Glomerular visceral epithelial cell (primary cell): ENCODE data around the gene C20orf204.
A peak's percentile ranks its signal among the peaks of the same experiment; 100 is the strongest.

Experiments used
- DNase-seq: peaks from one replicate; pipeline ENCODE4 v3.0.0-alpha.2; 2016; ENCODE audit errors: extremely low spot score

Gene C20orf204

GRCh38 chr20:64071341-64072332 is 35.7 kb downstream of the C20orf204 start:
- no peak for DNase-seq

GRCh38 chr20:64072498-64073063 is 36.6 kb downstream of the C20orf204 start:
- DNase-seq, result no peak

- no peak for DNase-seq
Observed at GRCh38 chr20:64073476-64074183, 37.6 kb downstream of the C20orf204 start.

GRCh38 chr20:64074184-64074789 is 38.3 kb downstream of the C20orf204 start:
- no peak for DNase-seq

GRCh38 chr20:64074963-64075362 is 39.0 kb downstream of the C20orf204 start:
- no peak for DNase-seq

- DNase-seq, result no peak
Observed at GRCh38 chr20:64075556-64075955, 39.6 kb downstream of the C20orf204 start.

- no peak for DNase-seq
Observed at GRCh38 chr20:64076061-64076997, 40.3 kb downstream of the C20orf204 start.

GRCh38 chr20:64077094-64077493 is 41.1 kb downstream of the C20orf204 start:
- no peak for DNase-seq

GRCh38 chr20:64077541-64077875 is 41.5 kb downstream of the C20orf204 start:
- no peak for DNase-seq

- no peak for DNase-seq
Observed at GRCh38 chr20:64077876-64078551, 42.0 kb downstream of the C20orf204 start.

GRCh38 chr20:64078934-64079272 is 42.9 kb downstream of the C20orf204 start:
- no peak for DNase-seq

GRCh38 chr20:64079273-64080012 is 43.5 kb downstream of the C20orf204 start, which contains the start of gene RGS19:
Gene RGS19 (minus strand): TSS chr20:64079518. CDS start chr20:64076886, 2,632 bp downstream.
- DNase-seq, result peak; percentile 82

GRCh38 chr20:64080013-64080812 is 44.2 kb downstream of the C20orf204 start, which contains the start of gene OPRL1:
Gene OPRL1 (plus strand): TSS chr20:64080082. CDS start chr20:64092721, 12,639 bp downstream.
- DNase-seq, result no peak

- no peak for DNase-seq
Observed at GRCh38 chr20:64080813-64081623, 45.0 kb downstream of the C20orf204 start.

- DNase-seq, result no peak
Observed at GRCh38 chr20:64081624-64081964, 45.6 kb downstream of the C20orf204 start.

GRCh38 chr20:64082126-64082731 is 46.2 kb downstream of the C20orf204 start:
- DNase-seq, result no peak

GRCh38 chr20:64082820-64083377 is 46.9 kb downstream of the C20orf204 start:
- DNase-seq, result no peak
